ENCODE results near the gene RNF38.

- TF ChIP-seq POLR2AphosphoS5 (IDR thresholded peaks at IDR 0.05; ENCODE audit: low read depth, low read length) (no peak), SIN3A (IDR thresholded peaks at IDR 0.05; ENCODE audit: borderline replicate concordance, insufficient read depth, low read length) (no peak)
These were observed 63.8 kb downstream of the RNF38 start for GRCh38 chr9:36336131-36336907.

All from PFSK-1 (cell line).